SK-N-SH (cell line): Measurements from ENCODE around the gene CYREN.

Experiments used
- EP300 ChIP-seq, 2 experiments: IDR thresholded peaks; 2 replicates each; pipeline versions ENCODE4 v1.4.0 to v1.6.1; 2012; ENCODE audit warnings: borderline replicate concordance in 1 of 2, low read depth in 1 of 2, low read length in 1 of 2
- RAD21 ChIP-seq: IDR thresholded peaks from 2 replicates; pipeline ENCODE4 v1.6.1; 2012; ENCODE audit warnings: mild to moderate bottlenecking, low read length
- REST ChIP-seq: IDR thresholded peaks from 2 replicates; pipeline ENCODE4 v1.6.1; 2012; ENCODE audit warnings: mild to moderate bottlenecking, low read depth, low read length, moderate library complexity

DNA sequence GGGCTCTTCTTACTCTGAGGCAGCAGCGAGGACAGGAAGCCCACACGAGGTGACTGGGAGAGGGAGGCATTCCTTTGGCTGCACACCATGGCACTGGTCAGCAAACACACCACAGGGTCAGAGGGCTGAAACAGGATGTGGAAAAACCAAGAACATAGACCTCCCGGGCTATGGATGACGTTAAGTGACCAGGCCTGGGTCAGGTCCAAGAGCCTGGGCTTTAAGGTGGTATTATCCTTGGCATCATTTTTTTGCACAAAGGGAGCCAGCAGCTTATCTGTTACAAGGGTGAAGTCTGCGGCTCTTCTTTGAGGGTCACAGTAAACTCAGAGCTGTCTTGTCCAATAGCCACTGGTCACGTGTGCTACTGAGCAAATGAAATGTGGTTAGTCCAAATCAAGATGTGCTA lies 33.8 kb upstream of the CYREN start:
- no peak for TF ChIP-seq EP300 (IDR thresholded peaks at IDR 0.05; ENCODE audit: borderline replicate concordance in 1 of 2, low read depth in 1 of 2, low read length in 1 of 2)
- TF ChIP-seq REST = no peak
- TF ChIP-seq RAD21 = no peak
